ENCODE data around the gene TSFM. TPM values are rescaled to one million over a fixed set of nuclear protein-coding genes. Genes with fewer than 3 reads are reported as not detected.

The TSFM gene
- total RNA-seq, 4 donors from 2014 or later = 37.6 to 47.5 (median 40.1) TPM

DNA sequence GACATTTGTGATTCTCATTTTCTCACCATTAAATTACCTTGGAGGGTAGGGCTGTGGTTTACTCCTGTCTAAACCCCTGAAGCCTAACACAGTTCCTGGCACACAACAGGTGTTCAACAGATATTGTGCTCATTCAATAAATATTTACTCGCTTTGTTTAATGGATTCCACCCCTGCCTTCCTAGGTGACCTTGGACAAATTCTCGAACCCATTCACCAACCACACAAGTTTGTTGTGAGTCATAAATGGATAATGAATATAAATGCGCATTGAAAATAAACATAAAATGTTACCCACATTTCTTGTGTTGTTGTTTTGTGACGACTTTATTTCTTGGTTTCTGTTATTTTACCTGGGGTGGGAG lies 362 bp upstream of the TSFM start:
- peak overlapping the region; percentile 80 to 89 (median 85) for H3K27ac ChIP-seq
- no peak for ATAC-seq
- peaks cover 3 to 26% of the 10 kb centered on the region in 2 donors for H3K36me3 ChIP-seq
- intact Hi-C loops (cut with DNase I; ENCODE audit: low total_unique reads) = loop anchor here (1.0 to 5.0 kb wide), 4 partner anchors 10 to 123 kb away; partner anchors contain the start of genes EEF1AKMT3, METTL1 and TSPAN31
- peaks cover 9 to 15% of the 10 kb centered on the region in 2 donors for H3K4me1 ChIP-seq
- peak overlapping the region in 3 of 4 donors; percentile 89 to 98 (median 91) for H3K4me3 ChIP-seq
- H3K9me3 ChIP-seq = no peaks in the 10 kb centered on the region
- in situ Hi-C loops (cut with MboI; ENCODE audit: low sequenced_read_pairs in 4 of 4) = loop anchor here in 1 of 4 donors (5.0 kb wide), 1 partner anchor 125 kb away; no protein-coding TSS in a partner anchor
- no peaks in the 10 kb centered on the region for H3K27me3 ChIP-seq
- DNase-seq = no peak
- no peak for TF ChIP-seq CTCF (IDR thresholded peaks at IDR 0.05 in 4 of 5, conservative IDR thresholded peaks at IDR 0.05 in 1 of 5)
- no peak for TF ChIP-seq POLR2A (IDR thresholded peaks at IDR 0.05)

DNA sequence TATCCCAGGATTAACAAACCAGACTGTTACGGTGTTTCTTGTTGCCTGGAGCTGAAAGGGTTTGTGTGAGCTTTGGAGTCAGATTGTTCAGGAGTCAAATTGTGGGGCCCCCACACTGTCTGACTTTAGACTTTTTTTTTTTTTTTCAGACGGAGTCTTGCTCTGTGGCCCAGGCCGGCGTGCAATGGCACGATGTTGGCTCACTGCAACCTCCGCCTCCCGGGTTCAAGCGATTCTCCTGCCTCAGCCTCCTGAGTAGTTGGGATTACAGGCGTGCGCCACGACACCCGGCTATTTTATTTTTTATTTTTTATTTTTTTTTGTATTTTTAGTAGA lies 847 bp downstream of the TSFM start:
- Histone ChIP-seq H3K36me3 (peaks cover 3 to 38% of the 10 kb centered on the region in 2 donors), H3K4me3 (peak overlapping the region; percentile 89 to 98 (median 94)), H3K27ac (peak overlapping the region in 3 of 4 donors; percentile 84 to 89 (median 86)), H3K27me3 (no peaks in the 10 kb centered on the region), H3K4me1 (peaks cover 9 to 15% of the 10 kb centered on the region in 2 donors), H3K9me3 (no peaks in the 10 kb centered on the region)
- ATAC-seq (no peak), DNase-seq (no peak)
- in situ Hi-C loops (cut with MboI; ENCODE audit: low sequenced_read_pairs in 4 of 4) = loop anchor here in 1 of 4 donors (5.0 kb wide), 1 partner anchor 124 kb away; no protein-coding TSS in a partner anchor
- intact Hi-C loops (cut with DNase I; ENCODE audit: low total_unique reads) = loop anchor here (5.0 kb wide), 2 partner anchors 36 to 49 kb away; partner anchors contain the start of gene TSPAN31
- TF ChIP-seq POLR2A (IDR thresholded peaks at IDR 0.05) = no peak
- TF ChIP-seq CTCF (IDR thresholded peaks at IDR 0.05 in 4 of 5, conservative IDR thresholded peaks at IDR 0.05 in 1 of 5) = no peak

DNA sequence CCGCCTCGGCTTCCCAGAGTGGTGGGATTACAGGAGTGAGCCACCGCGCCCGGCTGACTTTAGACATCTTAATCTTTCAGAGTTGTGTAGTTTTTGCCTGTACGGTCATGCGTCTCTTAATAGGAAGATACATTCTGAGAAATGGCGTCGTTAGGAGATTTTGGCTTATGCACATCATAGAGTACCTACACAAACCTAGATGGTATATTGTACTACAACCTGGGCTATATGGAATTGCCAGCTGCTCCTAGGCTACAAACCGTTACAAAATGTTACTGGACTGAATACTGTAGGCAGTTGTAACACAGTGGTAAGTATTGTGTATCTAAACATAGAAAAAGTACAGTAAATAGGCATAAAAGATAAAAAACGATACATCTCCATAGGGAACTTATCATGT lies 1.3 kb downstream of the TSFM start:
- DNase-seq = no peak
- H3K9me3 ChIP-seq = no peaks in the 10 kb centered on the region
- in situ Hi-C loops (cut with MboI; ENCODE audit: low sequenced_read_pairs in 4 of 4) = loop anchor here in 1 of 4 donors (5.0 kb wide), 1 partner anchor 123 kb away; no protein-coding TSS in a partner anchor
- intact Hi-C loops (cut with DNase I; ENCODE audit: low total_unique reads) = loop anchor here (5.0 kb wide), 2 partner anchors 37 to 48 kb away; partner anchors contain the start of gene TSPAN31
- no peak for ATAC-seq
- peaks cover 3 to 40% of the 10 kb centered on the region in 2 donors for H3K36me3 ChIP-seq
- peaks cover 9 to 15% of the 10 kb centered on the region in 2 donors for H3K4me1 ChIP-seq
- TF ChIP-seq CTCF (IDR thresholded peaks at IDR 0.05 in 4 of 5, conservative IDR thresholded peaks at IDR 0.05 in 1 of 5) (no peak), POLR2A (IDR thresholded peaks at IDR 0.05) (no peak)
- peak overlapping the region in 3 of 4 donors; percentile 91 to 98 (median 98) for H3K4me3 ChIP-seq
- no peaks in the 10 kb centered on the region for H3K27me3 ChIP-seq
- no peak overlapping the region for H3K27ac ChIP-seq

GRCh38 chr12:57793920-57794319 lies 11.3 kb downstream of the TSFM start:
- no peak overlapping the region for H3K4me3 ChIP-seq
- H3K27ac ChIP-seq = no peak overlapping the region
- H3K36me3 ChIP-seq = peaks cover 0 to 71% of the 10 kb centered on the region in 2 donors
- no peaks in the 10 kb centered on the region for H3K9me3 ChIP-seq
- no peak for TF ChIP-seq POLR2A (IDR thresholded peaks at IDR 0.05)
- in situ Hi-C loops (cut with MboI; ENCODE audit: low sequenced_read_pairs in 4 of 4) = no loop called here
- no peaks in the 10 kb centered on the region for H3K27me3 ChIP-seq
- no peak for DNase-seq
- no peaks in the 10 kb centered on the region for H3K4me1 ChIP-seq
- intact Hi-C loops (cut with DNase I; ENCODE audit: low total_unique reads) = no loop called here
- ATAC-seq = no peak

DNA sequence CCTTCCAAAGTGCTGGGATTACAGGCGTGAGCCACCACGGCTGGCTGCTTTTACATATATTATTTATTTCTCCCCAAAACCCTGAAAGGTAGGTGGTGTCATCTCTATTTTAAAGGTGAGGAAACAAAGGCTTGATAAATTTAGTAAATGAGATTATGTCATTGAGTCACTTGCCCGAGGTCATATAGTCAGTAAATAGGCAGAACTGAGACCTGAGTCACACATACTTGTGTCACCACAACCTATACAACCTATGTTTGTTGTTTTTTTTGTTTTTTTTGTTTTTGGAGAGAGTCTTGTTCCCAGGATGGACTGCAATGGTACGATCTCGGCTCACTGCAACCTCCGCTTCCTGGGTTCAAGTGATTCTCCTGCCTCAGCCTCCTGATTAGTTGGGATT lies 12.8 kb downstream of the TSFM start:
- in situ Hi-C loops (cut with MboI; ENCODE audit: low sequenced_read_pairs in 4 of 4) = no loop called here
- Histone ChIP-seq H3K27ac (peak overlapping the region in 2 of 4 donors; percentile 41 to 42), H3K9me3 (no peaks in the 10 kb centered on the region), H3K27me3 (no peaks in the 10 kb centered on the region), H3K4me3 (no peak overlapping the region), H3K36me3 (peaks cover 0 to 76% of the 10 kb centered on the region in 2 donors), H3K4me1 (no peaks in the 10 kb centered on the region)
- intact Hi-C loops (cut with DNase I; ENCODE audit: low total_unique reads) = no loop called here
- ATAC-seq (peak in 1 of 2 donors; percentile 55), DNase-seq (no peak)
- TF ChIP-seq POLR2A (IDR thresholded peaks at IDR 0.05) (no peak), CTCF (IDR thresholded peaks at IDR 0.05 in 4 of 5, conservative IDR thresholded peaks at IDR 0.05 in 1 of 5) (no peak)
